GM10248 (cell line): Measurements from ENCODE around the gene PLVAP.
"Not testable (repeated sequence)": the region's sequence is repeated elsewhere in the genome, so short reads cannot be mapped to it uniquely, and the experiment has no call there.

Experiments
- CTCF ChIA-PET: fragments of 300-600 bp; sonication (Branson Sonifier 250); formaldehyde crosslinking; extraction: SDS; loops from one replicate; lab custom pipeline; 2021; ENCODE audit warnings: antibody characterized with exemption; lab: Yijun Ruan, JAX
- POLR2A ChIA-PET: fragments of 350-650 bp; sonication (Branson Sonifier 250); formaldehyde crosslinking; extraction: SDS; loops from one replicate; lab custom pipeline; 2020; ENCODE audit warnings: antibody characterized with exemption; lab: Yijun Ruan, JAX
- DNase-seq: peaks from one replicate; pipeline ENCODE4 v3.0.0; 2012; ENCODE audit errors: extremely low spot score
- CTCF ChIP-seq: IDR thresholded peaks from 2 replicates; pipeline ENCODE4 v1.5.1; 2012; ENCODE audit warnings: mild to moderate bottlenecking, low read depth; ENCODE audit errors: extremely low read depth, missing control alignments, control extremely low read depth

PLVAP gene

GRCh38 chr19:17385878-17386611 is 8.9 kb upstream of the PLVAP start:
- peak; percentile 81 for DNase-seq
- peak; percentile 89 for TF ChIP-seq CTCF
- ChIA-PET POLR2A (interaction anchor here (0.5 to 0.6 kb wide), 2 partner anchors 19 to 30 kb away, joined by 3 to 4 read pairs; partner anchors contain the start of gene BST2), CTCF (interaction anchor here (0.8 to 9.2 kb wide), 31 partner anchors 8 to 613 kb away, joined by 3 to 192 read pairs (median 4); partner anchors contain the start of genes ABHD8, BABAM1, BST2 and DDA1)

- CTCF ChIA-PET = interaction anchor here (0.8 to 1.6 kb wide), 2 partner anchors 9 to 33 kb away, joined by 3 to 6 read pairs; no protein-coding TSS in a partner anchor
- POLR2A ChIA-PET = interaction anchor here (0.6 kb wide), 1 partner anchor 78 kb away, joined by 8 read pairs; no protein-coding TSS in a partner anchor
- no peak for DNase-seq
- no peak for TF ChIP-seq CTCF
Measured at GRCh38 chr19:17380426-17381138, 3.4 kb upstream of the PLVAP start.

GRCh38 chr19:17379221-17379631 is 2.1 kb upstream of the PLVAP start:
- ChIA-PET CTCF (interaction anchor here (0.8 kb wide), 1 partner anchor 15 kb away, joined by 3 read pairs; the partner anchor contains the start of gene CCDC194), POLR2A (no interaction called here)
- TF ChIP-seq CTCF = no peak
- peak; percentile 15 for DNase-seq

GRCh38 chr19:17378271-17378670 is 1.1 kb upstream of the PLVAP start:
- CTCF ChIA-PET = interaction anchor here (0.9 to 3.5 kb wide), 3 partner anchors 9 to 30 kb away, joined by 3 to 11 read pairs (median 4); no protein-coding TSS in a partner anchor
- POLR2A ChIA-PET = no interaction called here
- DNase-seq = no peak
- TF ChIP-seq CTCF = no peak

- CTCF ChIA-PET = no interaction called here
- POLR2A ChIA-PET = interaction anchor here (0.7 kb wide), 1 partner anchor 20 kb away, joined by 3 read pairs; no protein-coding TSS in a partner anchor
- peak; percentile 66 for DNase-seq
- no peak for TF ChIP-seq CTCF
Measured at GRCh38 chr19:17370026-17370587, 7.0 kb downstream of the PLVAP start.

- no peak for TF ChIP-seq CTCF
- CTCF ChIA-PET = interaction anchor here (0.9 to 12.0 kb wide), 6 partner anchors 10 to 26 kb away, joined by 3 to 90 read pairs (median 7); no protein-coding TSS in a partner anchor
- POLR2A ChIA-PET = no interaction called here
- no peak for DNase-seq
Measured at GRCh38 chr19:17365361-17365760, 11.8 kb downstream of the PLVAP start.

GRCh38 chr19:17363852-17364605 is 13.1 kb downstream of the PLVAP start:
- ChIA-PET CTCF (interaction anchor here (2.1 to 12.0 kb wide), 2 partner anchors 16 to 23 kb away, joined by 11 to 90 read pairs; no protein-coding TSS in a partner anchor), POLR2A (interaction anchor here (0.6 kb wide), 1 partner anchor 40 kb away, joined by 3 read pairs; no protein-coding TSS in a partner anchor)
- not testable (repeated sequence) for DNase-seq
